ENCODE data around the gene HK2. TPM values are rescaled to one million over a fixed set of nuclear protein-coding genes. Genes with fewer than 3 reads are reported as not detected.

Gene HK2
- total RNA-seq = 37.9 TPM

DNA sequence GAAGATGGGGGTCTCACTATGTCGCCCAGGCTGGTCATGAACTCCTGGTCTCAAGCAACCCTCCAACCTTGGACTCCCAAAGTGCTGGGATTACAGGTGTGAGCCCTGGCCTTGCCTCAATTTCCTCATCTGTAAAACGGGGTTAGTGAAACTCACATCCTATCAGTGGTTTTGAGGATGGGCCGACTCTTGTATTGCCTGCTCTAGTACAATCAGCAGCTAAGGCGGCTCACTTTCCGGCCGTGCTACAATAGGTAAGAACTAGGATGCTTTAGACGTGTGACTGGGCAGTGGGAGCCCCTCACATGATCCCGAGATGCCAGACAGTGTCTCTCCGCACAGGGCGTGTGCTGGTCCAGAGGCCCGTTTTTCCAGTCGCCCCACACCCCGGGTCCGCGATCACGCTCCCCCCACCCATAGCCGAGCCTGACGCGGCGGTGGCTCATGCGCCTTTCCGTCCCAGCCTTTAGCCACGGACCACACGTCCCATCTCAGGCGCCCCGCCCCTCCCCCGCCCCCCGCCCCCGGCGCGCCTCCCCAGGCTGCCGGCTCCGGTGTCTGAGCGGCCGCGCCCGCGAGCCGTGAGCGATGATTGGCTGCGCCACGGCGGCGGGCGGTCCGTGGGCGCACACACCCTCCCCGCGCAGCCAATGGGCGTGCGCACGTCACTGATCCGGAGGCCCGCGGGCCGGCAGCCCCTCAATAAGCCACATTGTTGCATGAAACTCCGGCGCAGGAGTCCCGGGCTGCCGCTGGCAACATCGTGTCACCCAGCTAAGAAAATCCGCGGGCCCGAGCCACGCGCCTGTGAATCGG lies at the start of gene HK2:
Gene HK2, plus strand, starts transcription at position 710 of the 816 bp plus-strand sequence. CDS start 454 bp downstream, outside the sequence.

Other genes starting within 250 kb of the HK2 start
- 0.44 TPM for gene M1AP, start 185.8 kb upstream of the HK2 start, total RNA-seq
- 10.3 TPM for gene SEMA4F, start 179.9 kb upstream of the HK2 start, total RNA-seq
- gene POLE4, start 124.5 kb downstream of the HK2 start, total RNA-seq = 14.5 TPM